T47D (cell line): ENCODE measurements around the gene TSEN34.
A peak's percentile ranks its signal among the peaks of the same experiment; 100 is the strongest.
"Not testable (repeated sequence)": the region's sequence is repeated elsewhere in the genome, so short reads cannot be mapped to it uniquely, and the experiment has no call there.

Source experiments
- DNase-seq, 2 experiments: peaks; one replicate each; pipeline versions ENCODE4 v3.0.0 to v3.0.0-alpha.2; 2011 to 2012; ENCODE audit warnings: low read depth in 1 of 2, low spot score in 1 of 2
- JUND ChIP-seq: IDR thresholded peaks from 2 replicates; pipeline ENCODE4 v1.6.1; 2012; ENCODE audit warnings: low read depth
- in situ Hi-C: cut with HindIII; loops from 2 replicates; pipeline ENCODE4 v1.10.0; 2016; ENCODE audit warnings: low sequenced_read_pairs, low pct_unique_long_range_greater_than_20kb

The TSEN34 gene

GRCh38 chr19:54168174-54168917 lies 22.8 kb upstream of the TSEN34 start:
- peak; percentile 54 to 80 for DNase-seq
- in situ Hi-C loops = no loop called here

GRCh38 chr19:54169149-54169740 lies 21.9 kb upstream of the TSEN34 start:
- in situ Hi-C loops = no loop called here
- DNase-seq = no peak
- TF ChIP-seq JUND = no peak

More at GRCh38 chr19:54168174-54168917, 22.8 kb upstream of the TSEN34 start:
- no peak for TF ChIP-seq JUND

GRCh38 chr19:54171736-54172431 lies 19.2 kb upstream of the TSEN34 start:
- DNase-seq, in situ Hi-C loops: not testable (repeated sequence)

GRCh38 chr19:54172471-54173358 lies 18.4 kb upstream of the TSEN34 start, which contains the start of gene TMC4:
Gene TMC4 (minus strand): TSS chr19:54173160. CDS start chr19:54173117, 43 bp downstream.
- TF ChIP-seq JUND = 0 out of 2 replicates have a peak, but pooled peaks have one; percentile 11
- peak; percentile 80 to 91 for DNase-seq
- in situ Hi-C loops = no loop called here

- TF ChIP-seq JUND = no peak
- in situ Hi-C loops = no loop called here
- no peak for DNase-seq
Observed at GRCh38 chr19:54173359-54173699, 17.8 kb upstream of the TSEN34 start.

- in situ Hi-C loops = no loop called here
- TF ChIP-seq JUND = no peak
- no peak for DNase-seq
Observed at GRCh38 chr19:54173951-54174834, 16.9 kb upstream of the TSEN34 start.

GRCh38 chr19:54178581-54179261 lies 12.4 kb upstream of the TSEN34 start:
- peak in 1 of 2 experiments; percentile 43 for DNase-seq
- TF ChIP-seq JUND = no peak
- in situ Hi-C loops = no loop called here

- TF ChIP-seq JUND = no peak
- DNase-seq = no peak
- in situ Hi-C loops = no loop called here
Observed at GRCh38 chr19:54179262-54179852, 11.8 kb upstream of the TSEN34 start.

GRCh38 chr19:54179921-54180461 lies 11.1 kb upstream of the TSEN34 start:
- TF ChIP-seq JUND = no peak
- in situ Hi-C loops = no loop called here
- DNase-seq = peak in 1 of 2 experiments; percentile 70

- TF ChIP-seq JUND = no peak
- DNase-seq = no peak
- in situ Hi-C loops = no loop called here
Observed at GRCh38 chr19:54180691-54181091, 10.4 kb upstream of the TSEN34 start.

- DNase-seq, in situ Hi-C loops: not testable (repeated sequence)
Observed at GRCh38 chr19:54181894-54182293, 9.2 kb upstream of the TSEN34 start.
